Measurements from ENCODE around the gene NHLH1. TPM values are rescaled to one million over a fixed set of nuclear protein-coding genes. Genes with fewer than 3 reads are reported as not detected.

NHLH1 gene
- total RNA-seq, 1 donor from 2014 or later: 0.27 TPM

DNA sequence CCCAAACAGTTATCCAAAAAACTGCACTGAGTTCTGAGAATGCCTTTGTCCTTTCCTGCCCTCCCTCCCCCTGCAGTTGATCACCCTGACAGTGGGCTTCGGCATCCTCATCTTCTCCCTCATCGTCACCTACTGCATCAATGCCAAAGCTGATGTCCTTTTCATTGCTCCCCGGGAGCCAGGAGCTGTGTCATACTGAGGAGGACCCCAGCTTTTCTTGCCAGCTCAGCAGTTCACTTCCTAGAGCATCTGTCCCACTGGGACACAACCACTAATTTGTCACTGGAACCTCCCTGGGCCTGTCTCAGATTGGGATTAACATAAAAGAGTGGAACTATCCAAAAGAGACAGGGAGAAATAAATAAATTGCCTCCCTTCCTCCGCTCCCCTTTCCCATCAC is 8.8 kb upstream of the NHLH1 start:
- no peaks in the 10 kb centered on the region for H3K9me3 Mint-ChIP-seq
- H3K36me3 Mint-ChIP-seq: peaks cover 48% of the 10 kb centered on the region
- peaks cover 8% of the 10 kb centered on the region for H3K4me1 Mint-ChIP-seq
- TF ChIP-seq, protein P1, sequence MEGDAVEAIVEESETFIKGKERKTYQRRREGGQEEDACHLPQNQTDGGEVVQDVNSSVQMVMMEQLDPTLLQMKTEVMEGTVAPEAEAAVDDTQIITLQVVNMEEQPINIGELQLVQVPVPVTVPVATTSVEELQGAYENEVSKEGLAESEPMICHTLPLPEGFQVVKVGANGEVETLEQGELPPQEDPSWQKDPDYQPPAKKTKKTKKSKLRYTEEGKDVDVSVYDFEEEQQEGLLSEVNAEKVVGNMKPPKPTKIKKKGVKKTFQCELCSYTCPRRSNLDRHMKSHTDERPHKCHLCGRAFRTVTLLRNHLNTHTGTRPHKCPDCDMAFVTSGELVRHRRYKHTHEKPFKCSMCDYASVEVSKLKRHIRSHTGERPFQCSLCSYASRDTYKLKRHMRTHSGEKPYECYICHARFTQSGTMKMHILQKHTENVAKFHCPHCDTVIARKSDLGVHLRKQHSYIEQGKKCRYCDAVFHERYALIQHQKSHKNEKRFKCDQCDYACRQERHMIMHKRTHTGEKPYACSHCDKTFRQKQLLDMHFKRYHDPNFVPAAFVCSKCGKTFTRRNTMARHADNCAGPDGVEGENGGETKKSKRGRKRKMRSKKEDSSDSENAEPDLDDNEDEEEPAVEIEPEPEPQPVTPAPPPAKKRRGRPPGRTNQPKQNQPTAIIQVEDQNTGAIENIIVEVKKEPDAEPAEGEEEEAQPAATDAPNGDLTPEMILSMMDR (IDR thresholded peaks at IDR 0.05; ENCODE audit: unreplicated experiment): no peak
- H3K4me3 Mint-ChIP-seq: no peak overlapping the region
- no peak for DNase-seq (ENCODE audit: low spot score in 2 of 2, unreplicated experiment in 2 of 2)
- H3K27me3 Mint-ChIP-seq (ENCODE audit: low read depth): no peaks in the 10 kb centered on the region
- H3K27ac Mint-ChIP-seq: no peak overlapping the region

DNA sequence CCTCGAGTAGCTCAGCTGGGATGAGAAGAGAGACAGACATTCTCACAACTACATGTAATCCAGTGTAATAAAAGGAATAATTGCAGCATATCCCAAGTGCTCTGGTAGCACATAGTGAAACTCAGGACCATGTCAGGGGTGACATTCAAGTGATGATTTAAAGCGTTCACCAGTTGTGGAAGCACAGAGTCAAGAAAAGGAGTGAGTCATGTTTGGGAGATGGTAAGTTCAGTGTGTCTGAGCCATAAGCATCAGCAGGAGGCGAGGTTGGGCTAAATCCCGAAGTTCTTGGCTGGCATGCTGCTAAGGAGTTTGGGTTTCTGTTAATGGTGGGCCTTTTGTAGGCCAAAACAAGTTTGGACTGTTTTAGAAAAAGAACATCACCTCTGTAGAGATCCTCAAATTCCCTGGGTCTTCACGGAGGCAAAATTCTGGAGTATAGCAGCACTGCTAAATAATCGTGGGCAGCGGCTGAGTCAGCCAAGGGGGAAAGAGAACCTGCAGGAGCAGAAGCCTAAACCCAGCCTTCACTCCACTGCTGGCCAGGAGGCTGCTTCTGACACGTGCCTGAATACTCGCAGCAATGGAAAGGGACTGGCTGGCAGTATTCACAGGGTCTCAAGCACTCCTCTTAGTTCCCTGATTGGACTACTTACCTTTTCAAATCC is 7.2 kb upstream of the NHLH1 start:
- Mint-ChIP-seq H3K9me3 (no peaks in the 10 kb centered on the region), H3K27ac (no peak overlapping the region), H3K27me3 (ENCODE audit: low read depth) (no peaks in the 10 kb centered on the region), H3K4me1 (peaks cover 8% of the 10 kb centered on the region), H3K4me3 (no peak overlapping the region), H3K36me3 (peaks cover 40% of the 10 kb centered on the region)
- TF ChIP-seq, protein P1 (IDR thresholded peaks at IDR 0.05; ENCODE audit: unreplicated experiment): no peak
- no peak for DNase-seq (ENCODE audit: low spot score in 2 of 2, unreplicated experiment in 2 of 2)

DNA sequence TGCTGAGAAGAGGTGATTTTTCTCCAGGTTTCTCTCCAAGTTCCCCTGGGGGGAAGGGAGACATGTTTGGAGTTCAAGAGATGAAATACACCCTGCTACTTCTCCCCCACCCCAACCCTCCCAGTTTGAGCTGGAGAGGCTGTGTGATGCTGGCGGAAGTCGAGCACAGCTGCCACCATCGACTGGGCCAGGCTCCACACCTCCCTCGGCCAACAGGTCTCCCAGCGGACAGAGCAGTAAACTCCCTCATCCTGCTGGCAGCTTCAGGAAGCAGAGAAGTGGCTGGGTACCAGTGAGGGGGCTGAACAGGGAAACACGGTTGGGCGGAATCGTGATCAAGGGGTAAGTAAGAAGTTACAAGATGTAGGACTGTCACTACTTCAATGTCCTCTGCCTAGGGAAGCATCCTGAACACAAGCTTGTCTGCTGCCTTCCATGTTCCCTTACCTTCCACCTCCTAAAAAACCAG is 6.6 kb upstream of the NHLH1 start:
- DNase-seq (ENCODE audit: low spot score in 2 of 2, unreplicated experiment in 2 of 2): no peak
- Mint-ChIP-seq H3K27ac (no peak overlapping the region), H3K4me3 (no peak overlapping the region), H3K27me3 (ENCODE audit: low read depth) (no peaks in the 10 kb centered on the region), H3K4me1 (peaks cover 8% of the 10 kb centered on the region), H3K9me3 (no peaks in the 10 kb centered on the region), H3K36me3 (peaks cover 37% of the 10 kb centered on the region)
- TF ChIP-seq, protein P1 (IDR thresholded peaks at IDR 0.05; ENCODE audit: unreplicated experiment): no peak

DNA sequence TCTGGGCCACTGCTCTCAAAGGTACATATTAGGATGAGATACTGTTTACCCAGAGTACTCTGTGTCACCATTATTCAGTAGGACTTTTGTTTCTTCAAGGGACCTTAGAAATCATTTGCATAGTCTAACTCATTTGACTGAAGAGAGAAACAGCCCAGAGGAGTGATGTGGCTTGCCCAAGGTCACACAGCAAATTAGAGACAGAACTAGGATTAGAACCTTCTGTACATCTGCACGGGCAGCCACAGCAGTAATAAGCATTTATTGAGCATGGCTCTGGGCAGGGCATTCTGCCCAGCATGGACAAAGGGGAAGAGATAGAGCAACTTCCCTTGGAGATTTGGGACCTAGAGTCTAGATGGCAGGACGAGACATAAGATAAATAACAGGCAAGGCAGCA is 5.7 kb upstream of the NHLH1 start:
- peaks cover 32% of the 10 kb centered on the region for H3K36me3 Mint-ChIP-seq
- no peak overlapping the region for H3K27ac Mint-ChIP-seq
- no peak for DNase-seq (ENCODE audit: low spot score in 2 of 2, unreplicated experiment in 2 of 2)
- no peaks in the 10 kb centered on the region for H3K27me3 Mint-ChIP-seq (ENCODE audit: low read depth)
- H3K9me3 Mint-ChIP-seq: no peaks in the 10 kb centered on the region
- TF ChIP-seq, protein P1 (IDR thresholded peaks at IDR 0.05; ENCODE audit: unreplicated experiment): no peak
- peaks cover 8% of the 10 kb centered on the region for H3K4me1 Mint-ChIP-seq
- H3K4me3 Mint-ChIP-seq: no peak overlapping the region

DNA sequence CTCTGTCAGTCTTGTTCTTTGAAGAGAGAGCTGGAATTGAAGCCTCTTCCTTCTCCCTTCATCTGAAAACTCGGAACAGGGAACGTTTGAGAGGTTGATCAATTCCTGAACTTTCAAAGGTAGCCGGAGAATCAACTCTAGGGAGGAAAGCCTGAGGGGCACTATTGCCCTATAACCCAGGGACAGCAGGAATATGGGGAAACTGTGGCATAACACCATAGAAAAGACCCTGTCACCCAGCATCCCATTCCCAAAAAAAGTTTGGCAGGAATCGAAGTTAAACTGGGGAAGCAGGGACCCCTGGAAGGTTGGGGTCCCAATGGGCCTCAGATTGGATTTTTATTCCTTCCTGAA is 5.1 kb upstream of the NHLH1 start:
- Mint-ChIP-seq H3K9me3 (no peaks in the 10 kb centered on the region), H3K27me3 (ENCODE audit: low read depth) (no peaks in the 10 kb centered on the region), H3K27ac (no peak overlapping the region), H3K4me3 (no peak overlapping the region), H3K36me3 (peaks cover 27% of the 10 kb centered on the region), H3K4me1 (peaks cover 8% of the 10 kb centered on the region)
- no peak for DNase-seq (ENCODE audit: low spot score in 2 of 2, unreplicated experiment in 2 of 2)
- TF ChIP-seq, protein P1 (IDR thresholded peaks at IDR 0.05; ENCODE audit: unreplicated experiment): no peak

Data from mesothelial cell of epicardium (in vitro differentiated cells).